GM12875 (cell line): ENCODE data around the gene GYS1.

Experiments
- H3K4me3 ChIP-seq: one replicate; pipeline ENCODE4 v1.5.1; 2011; ENCODE audit warnings: low read depth, low read length, control low read depth
- CTCF ChIP-seq: IDR thresholded peaks from 2 replicates; pipeline ENCODE4 v1.5.1; 2011; ENCODE audit warnings: low read depth, mild to moderate bottlenecking, control low read depth, inconsistent platforms, low read length, moderate library complexity, borderline replicate concordance; ENCODE audit not compliant: insufficient read depth

Gene GYS1

DNA sequence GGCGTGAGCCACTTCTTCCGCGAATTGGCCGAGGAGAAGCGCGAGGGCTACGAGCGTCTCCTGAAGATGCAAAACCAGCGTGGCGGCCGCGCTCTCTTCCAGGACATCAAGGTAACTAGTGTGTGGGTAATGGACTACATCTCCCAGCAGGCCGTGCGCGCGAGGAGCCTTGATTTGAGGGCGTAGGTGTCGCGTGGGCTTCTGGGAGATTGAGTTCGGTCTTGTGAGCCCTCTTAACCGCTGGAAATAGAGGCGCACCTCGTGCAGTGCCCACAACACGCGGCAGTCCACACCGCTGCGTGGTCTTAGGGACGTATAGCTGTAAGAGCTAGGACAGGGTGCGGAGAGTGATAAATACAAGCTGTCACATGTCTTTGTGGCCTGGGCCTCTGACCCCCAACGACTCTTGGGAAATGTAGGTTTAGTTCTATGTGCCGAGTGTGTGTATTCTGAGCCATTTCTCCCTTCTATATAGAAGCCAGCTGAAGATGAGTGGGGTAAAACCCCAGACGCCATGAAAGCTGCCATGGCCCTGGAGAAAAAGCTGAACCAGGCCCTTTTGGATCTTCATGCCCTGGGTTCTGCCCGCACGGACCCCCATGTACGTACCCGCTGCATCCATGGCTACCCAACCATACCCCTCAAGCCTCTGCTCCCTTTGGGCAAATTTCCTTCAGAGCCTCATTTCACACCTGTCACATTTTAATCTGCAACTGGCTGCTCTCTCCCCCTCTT is 27.1 kb downstream of the GYS1 start:
- peak overlapping the region; percentile 68 for H3K4me3 ChIP-seq
- TF ChIP-seq CTCF, result no peak

DNA sequence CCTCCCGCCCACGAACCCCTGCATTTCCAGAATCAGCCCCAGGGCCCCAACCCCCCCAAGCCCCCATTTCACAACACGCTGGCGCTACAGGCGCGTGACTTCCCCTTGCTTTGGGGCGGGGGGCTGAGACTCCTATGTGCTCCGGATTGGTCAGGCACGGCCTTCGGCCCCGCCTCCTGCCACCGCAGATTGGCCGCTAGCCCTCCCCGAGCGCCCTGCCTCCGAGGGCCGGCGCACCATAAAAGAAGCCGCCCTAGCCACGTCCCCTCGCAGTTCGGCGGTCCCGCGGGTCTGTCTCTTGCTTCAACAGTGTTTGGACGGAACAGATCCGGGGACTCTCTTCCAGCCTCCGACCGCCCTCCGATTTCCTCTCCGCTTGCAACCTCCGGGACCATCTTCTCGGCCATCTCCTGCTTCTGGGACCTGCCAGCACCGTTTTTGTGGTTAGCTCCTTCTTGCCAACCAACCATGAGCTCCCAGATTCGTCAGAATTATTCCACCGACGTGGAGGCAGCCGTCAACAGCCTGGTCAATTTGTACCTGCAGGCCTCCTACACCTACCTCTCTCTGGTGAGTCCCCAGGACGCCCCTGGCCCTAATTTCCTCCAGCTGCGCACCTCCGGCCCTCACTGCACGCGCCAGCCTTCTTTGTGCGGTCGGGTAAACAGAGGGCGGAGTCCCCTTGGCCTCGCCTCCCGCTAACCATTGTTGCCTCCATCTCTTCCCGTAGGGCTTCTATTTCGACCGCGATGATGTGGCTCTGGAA is 27.9 kb downstream of the GYS1 start, which contains the start of gene FTL:
Gene FTL, plus strand, starts transcription at position 270 of the 766 bp plus-strand sequence. Its CDS starts 199 bp downstream, at position 469.
- TF ChIP-seq CTCF, result no peak
- H3K4me3 ChIP-seq, result peak within 1 kb of the TSS; percentile 68

GRCh38 chr19:48964205-48965039 is 28.7 kb downstream of the GYS1 start:
- peak overlapping the region; percentile 68 for H3K4me3 ChIP-seq
- no peak for TF ChIP-seq CTCF

DNA sequence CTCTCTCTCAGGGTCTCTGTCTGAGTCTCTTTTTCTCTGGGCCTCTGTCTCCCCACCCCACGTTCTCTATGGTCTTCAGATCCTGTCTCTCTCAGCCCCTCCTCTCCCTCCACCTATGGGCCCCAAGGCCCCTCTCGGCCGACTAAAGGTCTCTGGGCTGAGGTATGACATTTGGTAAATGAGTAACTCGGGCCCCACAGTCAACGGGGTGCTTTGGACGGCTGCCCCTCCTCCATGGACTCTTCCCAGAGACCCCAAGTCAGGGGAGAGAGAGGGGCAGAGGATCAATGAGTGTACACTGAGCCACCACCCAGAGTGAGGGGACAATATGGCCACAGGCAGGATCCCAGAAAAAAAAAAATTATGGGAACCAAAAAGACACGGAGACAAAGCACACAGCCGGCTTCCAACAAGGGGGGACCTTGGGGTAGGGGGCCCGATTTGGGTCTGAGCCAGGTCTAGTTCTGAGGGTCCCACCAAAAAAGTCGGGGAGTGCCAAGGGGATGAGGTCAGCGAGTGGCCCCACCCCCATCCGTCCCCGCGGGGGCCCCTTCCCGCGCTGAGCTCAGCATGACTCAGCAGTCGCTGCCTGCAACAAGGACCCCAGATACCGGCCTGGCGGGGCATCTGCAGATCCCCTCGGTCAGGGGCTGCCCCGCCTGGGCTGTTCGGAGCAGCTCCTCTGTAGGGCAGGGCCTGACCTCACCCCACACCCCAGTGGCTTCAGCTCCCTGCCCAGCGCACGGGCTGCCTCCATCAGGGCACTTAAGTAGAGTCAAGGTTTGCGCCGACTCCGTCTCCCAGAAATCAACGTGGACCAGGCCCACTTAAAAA is 29.5 kb downstream of the GYS1 start:
- H3K4me3 ChIP-seq, result peak overlapping the region; percentile 68
- no peak for TF ChIP-seq CTCF

GRCh38 chr19:48962849-48963165 is 30.3 kb downstream of the GYS1 start:
- TF ChIP-seq CTCF, result no peak
- H3K4me3 ChIP-seq, result peak overlapping the region; percentile 3

DNA sequence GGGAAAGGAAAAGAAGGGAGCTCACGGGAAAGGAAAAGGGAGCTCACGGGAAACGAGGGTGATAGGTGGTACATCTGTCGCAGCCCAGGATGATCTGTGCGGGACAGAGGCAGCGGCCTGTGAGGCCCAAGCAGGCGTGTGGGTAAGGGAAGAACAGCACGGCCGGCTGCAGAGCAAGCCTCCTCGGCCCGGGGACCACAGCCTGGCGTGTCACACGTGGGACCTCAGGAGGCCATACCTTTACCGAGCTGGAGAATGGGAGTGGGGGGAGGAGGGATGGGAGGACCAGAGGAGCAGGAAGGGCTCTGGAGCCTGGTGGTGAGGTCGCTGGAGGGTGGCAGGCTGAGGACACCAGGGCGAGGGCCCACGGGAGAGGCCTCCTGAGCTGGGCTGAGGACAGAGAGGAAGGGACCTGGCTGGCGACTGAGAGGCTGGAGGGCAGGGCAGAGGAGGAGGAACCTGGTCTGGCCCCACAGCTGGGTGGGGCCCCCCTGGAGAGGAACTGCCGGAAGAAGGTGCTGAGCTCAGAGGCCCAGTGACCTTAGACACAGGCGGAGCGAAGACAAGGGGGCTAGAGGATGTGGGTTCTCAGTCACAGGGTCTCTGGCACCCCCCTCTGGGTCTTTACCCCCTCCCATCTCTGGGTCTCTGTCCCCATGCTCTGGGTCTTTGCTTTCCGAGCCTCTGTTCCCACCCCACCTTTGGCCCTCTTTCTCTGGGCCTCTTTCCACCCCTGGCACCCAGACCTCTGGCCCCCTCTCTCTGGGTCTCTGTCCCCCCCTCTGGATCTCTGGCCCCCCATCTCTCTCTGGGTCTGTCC is 30.9 kb downstream of the GYS1 start:
- peak overlapping the region; percentile 3 for H3K4me3 ChIP-seq
- TF ChIP-seq CTCF, result no peak
